Neural cell (in vitro differentiated cells): Measurements from ENCODE around the gene LHFPL2.

Source experiments
- CTCF ChIP-seq: fragments of 450-650 bp; IDR thresholded peaks from 2 replicates; pipeline ENCODE4 v1.5.1; 2014; ENCODE audit warnings: antibody characterized with exemption, mild to moderate bottlenecking, moderate library complexity; ENCODE audit not compliant: poor library complexity, severe bottlenecking
- EP300 ChIP-seq: fragments of 450-650 bp; conservative IDR thresholded peaks from 2 replicates; pipeline ENCODE4 v1.6.1; 2014; ENCODE audit warnings: antibody characterized with exemption, mild to moderate bottlenecking, moderate library complexity; ENCODE audit not compliant: poor library complexity, severe bottlenecking
- EZH2 ChIP-seq: fragments of 200-600, 300-800 bp; shearing (Covaris generic), sonication (generic); IDR thresholded peaks from 2 replicates; pipeline ENCODE4 v1.6.1; 2014; ENCODE audit warnings: antibody characterized with exemption, low read length, borderline replicate concordance, mild to moderate bottlenecking; ENCODE audit not compliant: insufficient read depth, poor library complexity, severe bottlenecking
- MXI1 ChIP-seq: fragments of 450-650 bp; conservative IDR thresholded peaks from 2 replicates; pipeline ENCODE4 v1.6.1; 2014; ENCODE audit warnings: antibody characterized with exemption, mild to moderate bottlenecking; ENCODE audit not compliant: poor library complexity, severe bottlenecking
- POLR2AphosphoS5 ChIP-seq: IDR thresholded peaks from 2 replicates; pipeline ENCODE4 v1.6.1; 2012
- RAD21 ChIP-seq: fragments of 450-650 bp; conservative IDR thresholded peaks from 2 replicates; pipeline ENCODE4 v1.6.1; 2014; ENCODE audit warnings: antibody characterized with exemption, mild to moderate bottlenecking, moderate library complexity
- REST ChIP-seq: IDR thresholded peaks from 2 replicates; pipeline ENCODE4 v1.6.1; 2012; ENCODE audit warnings: borderline replicate concordance
- SMC3 ChIP-seq: fragments of 450-650 bp; conservative IDR thresholded peaks from 2 replicates; pipeline ENCODE4 v1.6.1; 2014; ENCODE audit warnings: antibody characterized with exemption, mild to moderate bottlenecking, moderate library complexity; ENCODE audit not compliant: poor library complexity

- TF ChIP-seq CTCF (no peak), SMC3 (no peak), MXI1 (no peak), EP300 (no peak), RAD21 (no peak), EZH2 (no peak), POLR2AphosphoS5 (no peak), REST (no peak)
These were observed 135.1 kb downstream of the LHFPL2 start for GRCh38 chr5:78513441-78513840.
